ENCODE results near the gene FNBP1L.

DNA sequence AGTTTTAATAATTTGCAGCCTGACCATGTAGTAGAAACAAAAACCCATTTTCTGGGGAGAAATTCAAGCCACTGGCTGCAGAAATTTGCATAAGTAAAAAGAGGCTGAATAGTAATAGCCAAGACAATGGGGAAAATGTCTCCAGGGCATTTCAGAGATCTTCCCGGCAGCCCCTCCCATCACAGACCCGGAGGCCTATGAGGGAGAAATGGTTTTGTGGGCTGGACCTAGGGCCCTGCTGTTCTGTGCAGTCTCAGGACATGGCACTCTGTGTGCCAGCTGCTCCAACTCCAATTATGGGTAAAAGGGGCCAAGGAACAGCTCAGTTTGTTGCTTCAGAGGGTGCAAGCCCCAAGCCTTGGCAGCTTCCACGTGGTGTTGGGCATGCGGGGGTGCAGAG is 39.7 kb upstream of the FNBP1L start:
- no peak for TF ChIP-seq POLR2A (IDR thresholded peaks at IDR 0.05; ENCODE audit: low read depth)
- TF ChIP-seq, protein P1, sequence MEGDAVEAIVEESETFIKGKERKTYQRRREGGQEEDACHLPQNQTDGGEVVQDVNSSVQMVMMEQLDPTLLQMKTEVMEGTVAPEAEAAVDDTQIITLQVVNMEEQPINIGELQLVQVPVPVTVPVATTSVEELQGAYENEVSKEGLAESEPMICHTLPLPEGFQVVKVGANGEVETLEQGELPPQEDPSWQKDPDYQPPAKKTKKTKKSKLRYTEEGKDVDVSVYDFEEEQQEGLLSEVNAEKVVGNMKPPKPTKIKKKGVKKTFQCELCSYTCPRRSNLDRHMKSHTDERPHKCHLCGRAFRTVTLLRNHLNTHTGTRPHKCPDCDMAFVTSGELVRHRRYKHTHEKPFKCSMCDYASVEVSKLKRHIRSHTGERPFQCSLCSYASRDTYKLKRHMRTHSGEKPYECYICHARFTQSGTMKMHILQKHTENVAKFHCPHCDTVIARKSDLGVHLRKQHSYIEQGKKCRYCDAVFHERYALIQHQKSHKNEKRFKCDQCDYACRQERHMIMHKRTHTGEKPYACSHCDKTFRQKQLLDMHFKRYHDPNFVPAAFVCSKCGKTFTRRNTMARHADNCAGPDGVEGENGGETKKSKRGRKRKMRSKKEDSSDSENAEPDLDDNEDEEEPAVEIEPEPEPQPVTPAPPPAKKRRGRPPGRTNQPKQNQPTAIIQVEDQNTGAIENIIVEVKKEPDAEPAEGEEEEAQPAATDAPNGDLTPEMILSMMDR (IDR thresholded peaks at IDR 0.05) = no peak
